ENCODE measurements around the gene IL10RB. TPM values are rescaled to one million over a fixed set of nuclear protein-coding genes. Genes with fewer than 3 reads are reported as not detected.
A peak's percentile ranks its signal among the peaks of the same experiment; 100 is the strongest.

IL10RB gene
- total and polyA plus RNA-seq, 2 of the 13 experiments (the other 11 are each of a cell fraction or from before 2014, with no cell fraction given), result 17.4 to 18.2 TPM

DNA sequence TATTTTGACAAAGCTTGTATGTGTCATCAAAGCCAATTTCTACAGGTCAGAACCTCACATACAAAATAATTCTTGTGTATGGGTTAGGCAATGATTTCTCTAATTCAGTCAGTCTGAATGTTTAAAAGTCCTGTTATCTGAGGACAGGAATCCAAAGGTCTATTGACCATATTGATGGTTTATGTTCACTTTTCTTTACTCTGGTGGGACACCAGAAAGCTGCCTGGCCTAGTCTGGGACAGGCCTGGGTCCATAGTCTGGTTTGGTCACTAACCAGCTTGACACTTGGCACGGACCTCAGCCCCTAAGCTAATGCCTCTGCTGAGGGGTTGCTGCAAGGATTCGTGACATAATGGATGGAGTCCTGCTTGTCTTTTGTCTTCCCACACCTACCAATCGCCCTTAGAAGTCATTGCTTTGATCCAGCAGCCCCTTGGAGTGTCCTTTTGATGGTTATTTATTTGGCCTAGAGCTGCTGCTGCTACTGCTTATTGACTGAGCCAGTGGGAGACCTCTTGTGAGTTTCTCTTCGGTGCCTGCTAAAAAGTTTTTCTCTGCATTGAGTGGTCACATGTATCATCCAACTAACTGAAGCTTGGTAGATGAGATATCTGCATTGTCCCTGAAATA, 20.8 kb upstream of the IL10RB start (continued):
- TF ChIP-seq, protein P1, sequence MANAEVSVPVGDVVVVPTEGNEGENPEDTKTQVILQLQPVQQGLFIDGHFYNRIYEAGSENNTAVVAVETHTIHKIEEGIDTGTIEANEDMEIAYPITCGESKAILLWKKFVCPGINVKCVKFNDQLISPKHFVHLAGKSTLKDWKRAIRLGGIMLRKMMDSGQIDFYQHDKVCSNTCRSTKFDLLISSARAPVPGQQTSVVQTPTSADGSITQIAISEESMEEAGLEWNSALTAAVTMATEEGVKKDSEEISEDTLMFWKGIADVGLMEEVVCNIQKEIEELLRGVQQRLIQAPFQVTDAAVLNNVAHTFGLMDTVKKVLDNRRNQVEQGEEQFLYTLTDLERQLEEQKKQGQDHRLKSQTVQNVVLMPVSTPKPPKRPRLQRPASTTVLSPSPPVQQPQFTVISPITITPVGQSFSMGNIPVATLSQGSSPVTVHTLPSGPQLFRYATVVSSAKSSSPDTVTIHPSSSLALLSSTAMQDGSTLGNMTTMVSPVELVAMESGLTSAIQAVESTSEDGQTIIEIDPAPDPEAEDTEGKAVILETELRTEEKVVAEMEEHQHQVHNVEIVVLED (CRISPR knock-in tag; IDR thresholded peaks at IDR 0.05; ENCODE audit: borderline replicate concordance), result no peak
- TF ChIP-seq ZNF264 (CRISPR knock-in tag; IDR thresholded peaks at IDR 0.05), result peak; percentile 92; the same call in 1 of the 2 replicates
- no peak for TF ChIP-seq RAD21 (CRISPR knock-in tag; IDR thresholded peaks at IDR 0.05)
- TF ChIP-seq ZNF547 (CRISPR knock-in tag; IDR thresholded peaks at IDR 0.05), result no peak
- TF ChIP-seq ZBTB1 (CRISPR knock-in tag; IDR thresholded peaks at IDR 0.05; ENCODE audit: borderline replicate concordance), result no peak
- TF ChIP-seq RBAK (CRISPR knock-in tag; IDR thresholded peaks at IDR 0.05), result no peak
- no peak for TF ChIP-seq ATRX (CRISPR knock-in tag; IDR thresholded peaks at IDR 0.05; ENCODE audit: borderline replicate concordance)
- no peak for TF ChIP-seq BRD4 (CRISPR knock-in tag; IDR thresholded peaks at IDR 0.05)
- peak; percentile 90 for TF ChIP-seq HNF4A (CRISPR knock-in tag; IDR thresholded peaks at IDR 0.05)
- TF ChIP-seq, protein P2, sequence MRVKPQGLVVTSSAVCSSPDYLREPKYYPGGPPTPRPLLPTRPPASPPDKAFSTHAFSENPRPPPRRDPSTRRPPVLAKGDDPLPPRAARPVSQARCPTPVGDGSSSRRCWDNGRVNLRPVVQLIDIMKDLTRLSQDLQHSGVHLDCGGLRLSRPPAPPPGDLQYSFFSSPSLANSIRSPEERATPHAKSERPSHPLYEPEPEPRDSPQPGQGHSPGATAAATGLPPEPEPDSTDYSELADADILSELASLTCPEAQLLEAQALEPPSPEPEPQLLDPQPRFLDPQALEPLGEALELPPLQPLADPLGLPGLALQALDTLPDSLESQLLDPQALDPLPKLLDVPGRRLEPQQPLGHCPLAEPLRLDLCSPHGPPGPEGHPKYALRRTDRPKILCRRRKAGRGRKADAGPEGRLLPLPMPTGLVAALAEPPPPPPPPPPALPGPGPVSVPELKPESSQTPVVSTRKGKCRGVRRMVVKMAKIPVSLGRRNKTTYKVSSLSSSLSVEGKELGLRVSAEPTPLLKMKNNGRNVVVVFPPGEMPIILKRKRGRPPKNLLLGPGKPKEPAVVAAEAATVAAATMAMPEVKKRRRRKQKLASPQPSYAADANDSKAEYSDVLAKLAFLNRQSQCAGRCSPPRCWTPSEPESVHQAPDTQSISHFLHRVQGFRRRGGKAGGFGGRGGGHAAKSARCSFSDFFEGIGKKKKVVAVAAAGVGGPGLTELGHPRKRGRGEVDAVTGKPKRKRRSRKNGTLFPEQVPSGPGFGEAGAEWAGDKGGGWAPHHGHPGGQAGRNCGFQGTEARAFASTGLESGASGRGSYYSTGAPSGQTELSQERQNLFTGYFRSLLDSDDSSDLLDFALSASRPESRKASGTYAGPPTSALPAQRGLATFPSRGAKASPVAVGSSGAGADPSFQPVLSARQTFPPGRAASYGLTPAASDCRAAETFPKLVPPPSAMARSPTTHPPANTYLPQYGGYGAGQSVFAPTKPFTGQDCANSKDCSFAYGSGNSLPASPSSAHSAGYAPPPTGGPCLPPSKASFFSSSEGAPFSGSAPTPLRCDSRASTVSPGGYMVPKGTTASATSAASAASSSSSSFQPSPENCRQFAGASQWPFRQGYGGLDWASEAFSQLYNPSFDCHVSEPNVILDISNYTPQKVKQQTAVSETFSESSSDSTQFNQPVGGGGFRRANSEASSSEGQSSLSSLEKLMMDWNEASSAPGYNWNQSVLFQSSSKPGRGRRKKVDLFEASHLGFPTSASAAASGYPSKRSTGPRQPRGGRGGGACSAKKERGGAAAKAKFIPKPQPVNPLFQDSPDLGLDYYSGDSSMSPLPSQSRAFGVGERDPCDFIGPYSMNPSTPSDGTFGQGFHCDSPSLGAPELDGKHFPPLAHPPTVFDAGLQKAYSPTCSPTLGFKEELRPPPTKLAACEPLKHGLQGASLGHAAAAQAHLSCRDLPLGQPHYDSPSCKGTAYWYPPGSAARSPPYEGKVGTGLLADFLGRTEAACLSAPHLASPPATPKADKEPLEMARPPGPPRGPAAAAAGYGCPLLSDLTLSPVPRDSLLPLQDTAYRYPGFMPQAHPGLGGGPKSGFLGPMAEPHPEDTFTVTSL (CRISPR knock-in tag; IDR thresholded peaks at IDR 0.05; ENCODE audit: borderline replicate concordance), result peak; percentile 88
- no peak for TF ChIP-seq SRSF4 (IDR thresholded peaks at IDR 0.05; ENCODE audit: low read depth, low read length, poor library complexity, severe bottlenecking)
- peak; percentile 29; the same call in 1 of the 2 replicates for TF ChIP-seq KAT2B (IDR thresholded peaks at IDR 0.05; ENCODE audit: borderline replicate concordance, low read depth, low read length)
- TF ChIP-seq ZNF354B (CRISPR knock-in tag; IDR thresholded peaks at IDR 0.05), result no peak
- no peak for TF ChIP-seq HNRNPLL (IDR thresholded peaks at IDR 0.05; ENCODE audit: low read depth, low read length, poor library complexity, severe bottlenecking)
- no peak for TF ChIP-seq ETV6 (CRISPR knock-in tag; conservative IDR thresholded peaks at IDR 0.05)
- no peak for TF ChIP-seq ZNF703 (CRISPR knock-in tag; IDR thresholded peaks at IDR 0.05; ENCODE audit: borderline replicate concordance)
- TF ChIP-seq U2AF1 (optimal IDR thresholded peaks at IDR 0.05; ENCODE audit: low read depth, low read length), result no peak
- no peak for TF ChIP-seq TAF1 (CRISPR knock-in tag; IDR thresholded peaks at IDR 0.05)
- TF ChIP-seq NFKBIZ (CRISPR knock-in tag; IDR thresholded peaks at IDR 0.05), result no peak
- TF ChIP-seq, protein P3, sequence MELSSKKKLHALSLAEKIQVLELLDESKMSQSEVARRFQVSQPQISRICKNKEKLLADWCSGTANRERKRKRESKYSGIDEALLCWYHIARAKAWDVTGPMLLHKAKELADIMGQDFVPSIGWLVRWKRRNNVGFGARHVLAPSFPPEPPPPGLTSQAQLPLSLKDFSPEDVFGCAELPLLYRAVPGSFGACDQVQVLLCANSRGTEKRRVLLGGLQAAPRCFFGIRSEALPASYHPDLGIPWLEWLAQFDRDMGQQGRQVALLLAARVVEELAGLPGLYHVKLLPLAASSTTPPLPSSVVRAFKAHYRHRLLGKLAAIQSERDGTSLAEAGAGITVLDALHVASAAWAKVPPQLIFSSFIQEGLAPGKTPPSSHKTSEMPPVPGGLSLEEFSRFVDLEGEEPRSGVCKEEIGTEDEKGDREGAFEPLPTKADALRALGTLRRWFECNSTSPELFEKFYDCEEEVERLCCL (CRISPR knock-in tag; IDR thresholded peaks at IDR 0.05; ENCODE audit: borderline replicate concordance), result no peak
- TF ChIP-seq RELA (CRISPR knock-in tag; IDR thresholded peaks at IDR 0.05), result no peak
- TF ChIP-seq EP300 (IDR thresholded peaks at IDR 0.05; ENCODE audit: low read depth in 2 of 2, low read length in 2 of 2), result 0 out of 4 replicates have a peak, but pooled peaks of 1 of the 2 experiments have one; percentile 25
- no peak for TF ChIP-seq EP300 (CRISPR knock-in tag; IDR thresholded peaks at IDR 0.05; ENCODE audit: borderline replicate concordance)
